B cell (primary cell): ENCODE results near the gene PRTN3. TPM values are rescaled to one million over a fixed set of nuclear protein-coding genes. Genes with fewer than 3 reads are reported as not detected.

Source experiments
- ATAC-seq: fragments of 200-7000 bp; cut with Tn5 transposase; one replicate; pipeline ENCODE4 v1.10.0; 2021; ENCODE audit warnings: low read depth, mild to moderate bottlenecking, moderate number of reproducible peaks, moderate library complexity
- CTCF ChIA-PET: fragments of 350-600 bp; sonication (Branson Sonifier 250); formaldehyde crosslinking; loops from one replicate; lab custom pipeline; 2021; ENCODE audit warnings: antibody characterized with exemption, inconsistent platforms; lab: Charles Lee
- POLR2A ChIA-PET: fragments of 350-600 bp; sonication (Branson Sonifier 250); formaldehyde crosslinking; loops from one replicate; lab custom pipeline; 2021; ENCODE audit warnings: antibody characterized with exemption; lab: Charles Lee
- DNase-seq: peaks from one replicate; pipeline ENCODE4 v3.0.0; 2013
- H2AFZ ChIP-seq: 2 replicates; pipeline ENCODE4 v1.6.1; 2012; ENCODE audit warnings: mild to moderate bottlenecking, low read depth, low read length; ENCODE audit not compliant: insufficient read depth, poor library complexity, severe bottlenecking
- H3K27ac ChIP-seq, 2 donors: 1 replicate in 1 of 2; 2 replicates in 1 of 2; pipeline ENCODE4 v1.5.1; 2012 to 2013; ENCODE audit warnings: low read length in 2 of 2, mild to moderate bottlenecking in 2 of 2, moderate library complexity in 1 of 2
- H3K27me3 ChIP-seq, 4 experiments: fragments of 200-600 bp in 1 of 4; sonication (generic) in 1 of 4; replicated peaks in 1 of 4; 1 replicate in 2 of 4; 2 replicates in 2 of 4; pipeline versions ENCODE4 v1.6.1 to v1.7.0; 2013 to 2016; ENCODE audit warnings: low read length in 3 of 4, mild to moderate bottlenecking in 2 of 4, mixed read lengths in 1 of 4, moderate library complexity in 1 of 4; ENCODE audit not compliant: insufficient read depth in 4 of 4, control insufficient read depth in 3 of 4; ENCODE audit errors: control extremely low read depth in 1 of 4
- H3K36me3 ChIP-seq, 2 experiments: replicated peaks in 1 of 2; 1 replicate in 1 of 2; 2 replicates in 1 of 2; pipeline versions ENCODE4 v1.6.1 to v1.7.1; 2013; ENCODE audit warnings: low read length in 1 of 2; ENCODE audit not compliant: insufficient read depth in 2 of 2, control insufficient read depth in 1 of 2; ENCODE audit errors: control extremely low read depth in 1 of 2, extremely low read depth in 1 of 2
- H3K4me1 ChIP-seq, 2 donors: fragments of 200-600 bp in 1 of 2; sonication (generic) in 1 of 2; 1 replicate in 1 of 2; 2 replicates in 1 of 2; pipeline versions ENCODE4 v1.5.1 to v1.6.1; 2013 to 2017; ENCODE audit warnings: low read length in 2 of 2; ENCODE audit not compliant: control insufficient read depth in 2 of 2, insufficient read depth in 2 of 2
- H3K4me2 ChIP-seq: replicated peaks from 2 replicates; pipeline ENCODE3; 2012; ENCODE audit warnings: mild to moderate bottlenecking, low read depth, low read length; ENCODE audit not compliant: poor library complexity, severe bottlenecking
- H3K4me3 ChIP-seq, 5 experiments: fragments of 200-600 bp in 1 of 5; sonication (generic) in 1 of 5; 1 replicate in 3 of 5; 2 replicates in 2 of 5; pipeline versions ENCODE4 v1.5.1 to v1.7.0; 2011 to 2016; ENCODE audit warnings: low read length in 4 of 5, mild to moderate bottlenecking in 4 of 5, low read depth in 2 of 5, control low read depth in 1 of 5, moderate library complexity in 1 of 5; ENCODE audit not compliant: insufficient read depth in 1 of 5; ENCODE audit errors: control extremely low read depth in 1 of 5, extremely low read depth in 1 of 5
- H3K79me2 ChIP-seq: fragments of 200-600 bp; sonication (generic); one replicate; pipeline ENCODE4 v1.6.0; 2016; ENCODE audit warnings: low read length; ENCODE audit not compliant: control insufficient read depth, insufficient read depth
- H3K9ac ChIP-seq: fragments of 200-600 bp; sonication (generic); 2 replicates; pipeline ENCODE4 v1.6.1; 2017; ENCODE audit warnings: mild to moderate bottlenecking, low read length, moderate library complexity
- H3K9me3 ChIP-seq, 3 donors: one replicate each; pipeline versions ENCODE4 v1.6.1 to v1.7.1; 2013; ENCODE audit warnings: low read length in 2 of 3; ENCODE audit not compliant: control insufficient read depth in 2 of 3, insufficient read depth in 1 of 3; ENCODE audit errors: control extremely low read depth in 1 of 3
- H4K20me1 ChIP-seq: 2 replicates; pipeline ENCODE4 v1.6.0; 2012; ENCODE audit warnings: mild to moderate bottlenecking, low read length; ENCODE audit not compliant: insufficient read depth, control insufficient read depth, poor library complexity, severe bottlenecking
- H3K27ac Mint-ChIP-seq: one replicate; pipeline ENCODE4 v1.8.0; 2021; ENCODE audit warnings: mixed read lengths
- H3K27me3 Mint-ChIP-seq: one replicate; pipeline ENCODE4 v1.8.0; 2021; ENCODE audit warnings: mixed read lengths
- H3K4me1 Mint-ChIP-seq: one replicate; pipeline ENCODE4 v1.8.0; 2021; ENCODE audit warnings: mixed read lengths
- H3K4me3 Mint-ChIP-seq: one replicate; pipeline ENCODE4 v1.8.0; 2021; ENCODE audit warnings: mixed read lengths
- H3K9me3 Mint-ChIP-seq: one replicate; pipeline ENCODE4 v1.8.0; 2022; ENCODE audit warnings: mixed read lengths; ENCODE audit not compliant: insufficient read depth
- CTCF ChIP-seq: fragments of 200-600 bp; IDR thresholded peaks from one replicate; pipeline ENCODE4 v1.8.0; 2022; ENCODE audit warnings: antibody characterized with exemption, mild to moderate bottlenecking
- EZH2 ChIP-seq: IDR thresholded peaks from 2 replicates; pipeline ENCODE4 v1.6.1; 2012; ENCODE audit warnings: borderline replicate concordance, low read depth, mild to moderate bottlenecking, moderate library complexity, low read length; ENCODE audit not compliant: insufficient read depth, poor library complexity, severe bottlenecking
- WGBS: methylation state at CpG from one replicate; pipeline ENCODE4 v1.1.5; 2013; ENCODE audit warnings: missing lambda C conversion rate; ENCODE audit not compliant: insufficient coverage; 5-methylcytosine and 5-hydroxymethylcytosine counted together
- intact Hi-C: fragments of 100-400 bp; cut with micrococcal nuclease; formaldehyde crosslinking; loops from one replicate; pipeline ENCODE4 v1.10.0; 2022
- polyA plus RNA-seq: library from polyadenylated mRNA; depleted of rRNA; stranded (reverse); fragments of >200 nt; gene quantifications from 2 replicates; pipeline ENCODE4 v1.2.3, GENCODE V29; 2012
- total RNA-seq, 2 donors: library from RNA; stranded (reverse); fragments of 120-200 nt in 1 of 2; gene quantifications; 1 replicate in 1 of 2; 2 replicates in 1 of 2; pipeline versions ENCODE4 v1.2.3 to v1.2.4, GENCODE V29; 2013 to 2022

PRTN3 gene
- total and polyA plus RNA-seq, 2 donors (not counting 1 experiment from before 2014, with no cell fraction given), result not detected

GRCh38 chr19:869245-870177, 28.7 kb downstream of the PRTN3 start:
- Histone ChIP-seq H3K27ac (no peak overlapping the region), H3K79me2 (no peaks in the 10 kb centered on the region), H3K9me3 (peaks cover 0 to 2% (median 0%) of the 10 kb centered on the region in 3 donors), H3K4me1 (peaks cover 8 to 20% of the 10 kb centered on the region in 2 donors), H3K36me3 (peaks cover 0 to 17% of the 10 kb centered on the region in 2 experiments), H3K27me3 (no peaks in the 10 kb centered on the region), H2AFZ (no peak overlapping the region), H3K4me3 (no peak overlapping the region), H3K4me2 (no peak overlapping the region), H4K20me1 (peaks cover 7% of the 10 kb centered on the region), H3K9ac (no peak overlapping the region)
- 94% methylated on average over 23 of the region's 29 CpGs for WGBS
- Mint-ChIP-seq H3K4me1 (peaks cover 12% of the 10 kb centered on the region), H3K27ac (no peak overlapping the region), H3K4me3 (no peak overlapping the region), H3K27me3 (no peaks in the 10 kb centered on the region), H3K9me3 (no peaks in the 10 kb centered on the region)
- POLR2A ChIA-PET, result no interaction called here
- DNase-seq (no peak), ATAC-seq (no peak)
- intact Hi-C loops, result no loop called here
- TF ChIP-seq CTCF, result no peak
- CTCF ChIA-PET, result no interaction called here

GRCh38 chr19:870314-870713, 29.5 kb downstream of the PRTN3 start:
- DNase-seq (no peak), ATAC-seq (no peak)
- H3K4me3 Mint-ChIP-seq, result no peak overlapping the region
- no peak overlapping the region for H3K4me2 ChIP-seq
- no peaks in the 10 kb centered on the region for H3K27me3 ChIP-seq
- no peaks in the 10 kb centered on the region for H3K27me3 Mint-ChIP-seq
- no peaks in the 10 kb centered on the region for H3K9me3 Mint-ChIP-seq
- H3K4me1 Mint-ChIP-seq, result peaks cover 9% of the 10 kb centered on the region
- CTCF ChIA-PET, result no interaction called here
- no peak overlapping the region for H3K27ac ChIP-seq
- TF ChIP-seq CTCF, result no peak
- no peak for TF ChIP-seq EZH2
- no peak overlapping the region for H2AFZ ChIP-seq
- H3K79me2 ChIP-seq, result no peaks in the 10 kb centered on the region
- no peak overlapping the region for H3K4me3 ChIP-seq
- intact Hi-C loops, result no loop called here
- H3K9ac ChIP-seq, result no peak overlapping the region
- POLR2A ChIA-PET, result no interaction called here
- WGBS, result 98% methylated on average over 6 of the region's 8 CpGs
- H4K20me1 ChIP-seq, result peaks cover 7% of the 10 kb centered on the region
- H3K4me1 ChIP-seq, result peaks cover 8 to 16% of the 10 kb centered on the region in 2 donors
- peaks cover 0 to 4% (median 0%) of the 10 kb centered on the region in 3 donors for H3K9me3 ChIP-seq
- no peak overlapping the region for H3K27ac Mint-ChIP-seq
- H3K36me3 ChIP-seq, result peaks cover 0 to 17% of the 10 kb centered on the region in 2 experiments
